Renal cortical epithelial cell (primary cell): ENCODE measurements around the gene UBE3D. TPM values are rescaled to one million over a fixed set of nuclear protein-coding genes. Genes with fewer than 3 reads are reported as not detected.
"Not testable (repeated sequence)": the region's sequence is repeated elsewhere in the genome, so short reads cannot be mapped to it uniquely, and the experiment has no call there.

Experiments
- DNase-seq: peaks from one replicate; pipeline ENCODE4 v3.0.0-alpha.2; 2011; ENCODE audit warnings: low read depth
- total RNA-seq: library from RNA; depleted of rRNA; stranded (reverse); fragments of >200 nt; gene quantifications from 2 replicates; pipeline ENCODE4 v1.2.3, GENCODE V29; 2014

The UBE3D gene
- total RNA-seq, 1 donor from 2014 or later = 6.9 TPM

GRCh38 chr6:83055366-83055964 lies 10.2 kb downstream of the UBE3D start:
- peak; percentile 42 for DNase-seq

DNA sequence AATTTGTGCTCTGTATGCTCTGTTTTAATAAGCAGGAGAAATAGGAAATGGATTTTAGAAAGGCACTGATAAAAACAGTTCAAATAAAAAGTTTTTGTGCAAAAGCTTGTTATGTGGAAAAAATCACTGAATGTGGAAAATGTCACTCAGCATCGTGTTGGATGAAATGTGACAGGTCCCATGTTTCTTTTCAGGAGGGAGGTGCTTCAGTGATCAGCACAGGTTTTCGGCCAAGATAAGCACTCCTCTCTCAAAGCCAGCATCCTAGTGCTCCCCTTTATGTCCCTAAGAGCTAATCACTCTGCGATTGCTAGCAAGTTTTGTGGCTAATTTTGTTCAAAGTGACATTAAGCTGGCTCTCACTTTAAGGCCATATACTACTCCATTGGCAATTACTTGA lies 12.0 kb downstream of the UBE3D start:
- no peak for DNase-seq

- DNase-seq = no peak
Observed at GRCh38 chr6:83051377-83052172, 14.1 kb downstream of the UBE3D start.

DNA sequence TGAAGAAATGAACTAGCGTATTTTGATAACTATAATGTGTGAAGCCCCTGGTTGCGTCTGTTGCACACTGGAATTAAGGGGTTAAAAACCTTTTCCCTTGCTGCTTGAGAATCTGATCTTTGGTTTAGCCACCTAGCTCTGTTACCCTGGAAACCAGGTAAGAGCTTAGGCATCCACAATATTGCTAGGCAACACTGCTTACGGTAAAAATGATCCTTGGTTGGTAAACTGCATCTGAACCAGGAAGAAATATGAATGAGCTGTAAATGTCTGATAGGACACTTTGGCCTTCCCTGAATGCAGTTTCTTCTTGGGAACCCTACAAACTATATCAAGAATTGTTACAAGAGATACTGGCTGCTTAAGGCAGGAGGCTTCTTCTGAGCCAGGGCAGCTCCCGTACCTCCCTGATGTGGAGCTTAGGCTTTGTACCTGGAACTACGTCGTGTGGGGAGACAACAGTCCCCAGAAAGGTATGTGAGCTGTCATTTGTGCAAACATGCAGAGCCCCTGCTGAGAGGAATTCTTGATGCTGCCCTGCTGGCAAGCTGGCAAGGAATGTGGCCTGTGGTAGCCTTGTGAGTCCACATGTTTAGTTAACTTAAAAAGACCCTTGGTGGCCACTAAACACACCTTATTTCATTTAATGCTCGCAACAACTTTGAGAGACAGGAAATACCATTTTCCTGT lies 18.4 kb downstream of the UBE3D start:
- DNase-seq = no peak

DNA sequence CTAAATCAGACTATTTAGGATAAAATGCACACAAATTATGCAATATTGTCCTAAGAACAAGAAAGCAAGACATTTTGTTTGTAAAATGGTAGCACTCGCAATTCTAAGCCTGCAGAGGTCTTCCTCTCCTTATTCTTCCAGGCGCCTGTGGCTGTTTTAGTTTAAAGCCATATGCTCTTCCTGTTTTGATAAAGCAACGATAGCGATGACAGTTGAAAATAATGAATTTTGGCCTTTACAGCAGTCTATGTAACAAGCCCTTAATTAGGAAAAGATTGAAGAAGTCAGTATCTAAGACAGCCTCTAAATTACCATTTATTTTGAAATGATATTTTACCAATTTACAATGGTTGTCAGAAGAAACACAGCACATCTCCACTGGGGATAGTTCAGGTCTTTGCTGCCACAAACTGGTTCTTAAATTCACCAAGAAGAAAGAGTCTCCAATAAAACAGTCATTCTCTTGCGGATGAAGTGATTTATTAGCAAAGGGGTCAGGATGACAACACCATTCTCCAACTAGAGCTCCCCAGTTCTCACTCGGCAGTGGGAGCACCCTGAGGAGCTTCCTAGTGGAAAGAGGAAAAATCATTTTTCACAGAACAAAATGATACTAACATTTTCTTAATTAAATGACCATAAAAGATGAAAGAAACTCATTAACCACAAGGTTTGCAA lies 21.4 kb downstream of the UBE3D start:
- DNase-seq = no peak

DNA sequence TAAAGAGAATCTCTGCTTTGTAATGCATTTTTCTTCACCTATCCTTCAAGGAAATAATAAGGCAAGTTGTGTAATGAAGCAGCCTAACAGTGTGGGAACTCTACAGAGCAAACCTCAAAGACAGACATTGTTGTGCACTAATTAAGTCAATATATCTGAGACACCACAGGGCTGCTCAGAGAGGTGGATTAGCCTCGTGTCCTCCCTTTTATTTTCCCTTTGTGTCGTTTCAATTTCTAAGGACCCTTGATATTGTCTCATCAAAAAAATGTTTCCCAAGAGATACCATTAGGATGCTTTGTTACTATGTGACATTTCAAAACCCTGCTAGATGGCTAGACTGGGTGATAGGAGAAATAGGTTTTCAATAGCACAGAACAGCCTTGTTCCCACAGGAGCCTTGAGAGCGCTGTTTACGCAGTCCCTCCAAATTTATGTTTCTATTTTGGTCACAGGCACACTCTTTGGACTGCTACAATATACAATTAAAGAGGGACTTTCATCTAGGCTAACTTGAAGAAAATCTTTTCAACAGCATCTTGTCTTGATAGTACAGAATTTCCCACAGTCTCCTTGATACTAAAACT lies 23.1 kb downstream of the UBE3D start:
- no peak for DNase-seq

DNA sequence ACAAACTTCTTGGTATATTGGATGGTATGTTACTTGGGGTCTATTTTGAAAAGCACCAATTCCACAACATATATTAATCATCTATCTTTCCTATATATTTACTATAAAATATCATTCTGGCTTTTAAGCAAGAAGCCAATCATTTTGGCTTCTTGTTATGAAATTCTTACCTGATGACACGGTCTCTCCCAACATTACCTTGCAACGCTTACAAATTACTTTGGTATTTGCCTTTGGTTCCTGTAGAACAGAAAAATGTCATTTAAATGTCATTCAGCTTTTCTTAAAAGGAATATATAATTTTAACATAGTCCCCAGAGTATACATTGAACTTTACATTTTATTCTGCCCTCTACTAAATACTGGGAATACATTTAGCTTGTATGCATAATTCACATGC lies 27.4 kb downstream of the UBE3D start:
- peak; percentile 26 for DNase-seq

GRCh38 chr6:83031689-83032088 lies 34.0 kb downstream of the UBE3D start:
- no peak for DNase-seq

DNA sequence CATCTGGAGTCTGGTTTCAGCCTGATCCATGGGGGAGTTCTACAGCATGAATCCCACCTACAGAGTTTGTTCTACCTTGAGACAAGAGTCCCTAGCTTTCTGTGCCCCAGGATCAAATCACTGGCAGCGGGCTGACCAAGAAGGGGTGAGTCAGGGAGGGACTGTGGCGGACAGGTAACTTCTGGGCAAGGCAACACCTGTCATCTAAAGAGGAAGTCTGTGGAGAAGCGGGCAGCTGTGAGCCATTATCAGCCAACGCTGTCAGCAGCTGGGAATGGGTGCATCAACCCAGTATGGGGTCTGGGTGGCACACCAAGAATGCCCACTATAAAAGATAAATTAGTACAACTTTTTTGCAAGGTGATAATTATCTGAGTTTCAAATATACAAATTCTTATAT lies 45.9 kb downstream of the UBE3D start:
- no peak for DNase-seq

GRCh38 chr6:83011131-83011530 lies 54.5 kb downstream of the UBE3D start:
- not testable (repeated sequence) for DNase-seq

- peak; percentile 15 for DNase-seq
Observed at GRCh38 chr6:83008626-83009025, 57.0 kb downstream of the UBE3D start.

GRCh38 chr6:83006270-83006905 lies 59.3 kb downstream of the UBE3D start:
- DNase-seq = no peak

DNA sequence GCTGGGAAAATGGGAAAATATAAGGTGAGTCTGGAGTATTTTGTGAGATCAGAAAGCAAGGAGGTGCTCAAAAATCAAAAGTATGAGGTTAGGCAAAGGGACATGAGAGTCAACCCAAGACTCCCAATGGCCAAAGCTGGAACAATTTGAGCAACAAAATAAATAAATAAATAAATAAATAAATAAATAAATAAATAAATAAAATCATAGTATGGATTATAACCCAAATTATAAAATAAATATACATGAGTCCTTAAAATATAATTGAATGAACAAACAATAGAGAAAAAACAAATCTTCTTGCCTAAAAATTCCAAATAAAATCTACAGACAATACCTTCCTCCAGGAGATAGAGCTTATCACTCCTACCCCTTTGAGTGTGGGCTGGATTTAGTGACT lies 69.5 kb downstream of the UBE3D start:
- DNase-seq = no peak

GRCh38 chr6:82995066-82995465 lies 70.6 kb downstream of the UBE3D start:
- no peak for DNase-seq

GRCh38 chr6:82989736-82990290 lies 75.8 kb downstream of the UBE3D start:
- peak; percentile 93 for DNase-seq

GRCh38 chr6:82988930-82989351 lies 76.7 kb downstream of the UBE3D start:
- DNase-seq = peak; percentile 40

DNA sequence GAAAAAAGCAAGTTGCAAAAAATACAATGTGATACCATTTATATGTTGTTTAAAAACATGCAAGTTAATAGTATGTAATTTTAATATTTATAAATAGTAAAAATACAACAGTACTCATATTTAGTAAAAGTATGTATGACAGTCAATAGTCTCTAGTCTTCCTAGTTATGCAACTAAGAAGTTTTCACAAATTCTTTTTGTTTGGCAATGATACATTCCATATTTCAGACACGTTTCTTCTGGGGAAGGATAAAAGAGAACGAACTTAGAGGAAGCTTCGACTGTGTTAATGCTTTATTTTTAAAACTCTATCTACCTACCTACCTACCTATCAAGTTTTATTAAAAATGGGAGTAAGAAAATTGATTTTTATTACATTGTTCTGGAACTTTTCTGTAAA lies 77.7 kb downstream of the UBE3D start:
- DNase-seq = no peak

GRCh38 chr6:82987416-82987815 lies 78.2 kb downstream of the UBE3D start:
- DNase-seq = no peak

GRCh38 chr6:82984720-82985119 lies 80.9 kb downstream of the UBE3D start:
- no peak for DNase-seq

GRCh38 chr6:82980086-82980485 lies 85.6 kb downstream of the UBE3D start:
- peak; percentile 65 for DNase-seq

GRCh38 chr6:82979657-82980056 lies 86.0 kb downstream of the UBE3D start:
- no peak for DNase-seq
